IMR-90 (cell line): ENCODE data around the gene SGMS1.
"Not testable (repeated sequence)": the region's sequence is repeated elsewhere in the genome, so short reads cannot be mapped to it uniquely, and the experiment has no call there.

Experiments
- CEBPB ChIP-seq: IDR thresholded peaks from 2 replicates; pipeline ENCODE4 v1.6.1; 2012; ENCODE audit warnings: low read depth, low read length, improper control_type of control experiment
- POLR2A ChIP-seq: IDR thresholded peaks from 2 replicates; pipeline ENCODE4 v1.6.1; 2012; ENCODE audit warnings: mild to moderate bottlenecking, low read depth, low read length
- TF ChIP-seq, protein P1 (sequence below): conservative IDR thresholded peaks from 2 replicates; pipeline ENCODE4 v1.5.1; 2012; ENCODE audit warnings: mild to moderate bottlenecking, low read depth, low read length, improper control_type of control experiment

DNA sequence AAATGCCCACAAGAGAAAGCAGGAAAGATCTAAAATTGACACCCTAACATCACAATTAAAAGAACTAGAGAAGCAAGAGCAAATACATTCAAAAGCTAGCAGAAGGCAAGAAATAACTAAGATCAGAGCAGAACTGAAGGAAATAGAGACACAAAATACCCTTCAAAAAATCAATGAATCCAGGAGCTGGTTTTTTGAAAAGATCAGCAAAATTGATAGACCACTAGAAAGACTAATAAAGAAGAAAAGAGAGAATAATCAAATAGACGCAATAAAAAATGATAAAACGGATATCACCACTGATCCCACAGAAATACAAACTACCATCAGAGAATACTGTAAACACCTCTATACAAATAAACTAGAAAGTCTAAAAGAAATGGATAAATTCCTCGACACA is 355.9 kb downstream of the SGMS1 start:
- TF ChIP-seq POLR2A, CEBPB: not testable (repeated sequence)
- TF ChIP-seq, protein P1, sequence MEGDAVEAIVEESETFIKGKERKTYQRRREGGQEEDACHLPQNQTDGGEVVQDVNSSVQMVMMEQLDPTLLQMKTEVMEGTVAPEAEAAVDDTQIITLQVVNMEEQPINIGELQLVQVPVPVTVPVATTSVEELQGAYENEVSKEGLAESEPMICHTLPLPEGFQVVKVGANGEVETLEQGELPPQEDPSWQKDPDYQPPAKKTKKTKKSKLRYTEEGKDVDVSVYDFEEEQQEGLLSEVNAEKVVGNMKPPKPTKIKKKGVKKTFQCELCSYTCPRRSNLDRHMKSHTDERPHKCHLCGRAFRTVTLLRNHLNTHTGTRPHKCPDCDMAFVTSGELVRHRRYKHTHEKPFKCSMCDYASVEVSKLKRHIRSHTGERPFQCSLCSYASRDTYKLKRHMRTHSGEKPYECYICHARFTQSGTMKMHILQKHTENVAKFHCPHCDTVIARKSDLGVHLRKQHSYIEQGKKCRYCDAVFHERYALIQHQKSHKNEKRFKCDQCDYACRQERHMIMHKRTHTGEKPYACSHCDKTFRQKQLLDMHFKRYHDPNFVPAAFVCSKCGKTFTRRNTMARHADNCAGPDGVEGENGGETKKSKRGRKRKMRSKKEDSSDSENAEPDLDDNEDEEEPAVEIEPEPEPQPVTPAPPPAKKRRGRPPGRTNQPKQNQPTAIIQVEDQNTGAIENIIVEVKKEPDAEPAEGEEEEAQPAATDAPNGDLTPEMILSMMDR: not testable (repeated sequence)
